Fibroblast of lung (primary cell): ENCODE data around the gene SCIN.

Experiments
- EZH2 ChIP-seq: IDR thresholded peaks from 2 replicates; pipeline ENCODE4 v1.5.1; 2012; ENCODE audit warnings: low read length, control low read depth, mild to moderate bottlenecking; ENCODE audit errors: missing control alignments
- TF ChIP-seq, protein P1 (sequence below), 2 donors: IDR thresholded peaks in 1 of 2; conservative IDR thresholded peaks in 1 of 2; 1 replicate in 1 of 2; 2 replicates in 1 of 2; pipeline ENCODE4 v1.5.1; 2011 to 2012; ENCODE audit warnings: low read length in 2 of 2, control low read depth in 1 of 2, inconsistent platforms in 1 of 2, low read depth in 1 of 2, mild to moderate bottlenecking in 1 of 2

DNA sequence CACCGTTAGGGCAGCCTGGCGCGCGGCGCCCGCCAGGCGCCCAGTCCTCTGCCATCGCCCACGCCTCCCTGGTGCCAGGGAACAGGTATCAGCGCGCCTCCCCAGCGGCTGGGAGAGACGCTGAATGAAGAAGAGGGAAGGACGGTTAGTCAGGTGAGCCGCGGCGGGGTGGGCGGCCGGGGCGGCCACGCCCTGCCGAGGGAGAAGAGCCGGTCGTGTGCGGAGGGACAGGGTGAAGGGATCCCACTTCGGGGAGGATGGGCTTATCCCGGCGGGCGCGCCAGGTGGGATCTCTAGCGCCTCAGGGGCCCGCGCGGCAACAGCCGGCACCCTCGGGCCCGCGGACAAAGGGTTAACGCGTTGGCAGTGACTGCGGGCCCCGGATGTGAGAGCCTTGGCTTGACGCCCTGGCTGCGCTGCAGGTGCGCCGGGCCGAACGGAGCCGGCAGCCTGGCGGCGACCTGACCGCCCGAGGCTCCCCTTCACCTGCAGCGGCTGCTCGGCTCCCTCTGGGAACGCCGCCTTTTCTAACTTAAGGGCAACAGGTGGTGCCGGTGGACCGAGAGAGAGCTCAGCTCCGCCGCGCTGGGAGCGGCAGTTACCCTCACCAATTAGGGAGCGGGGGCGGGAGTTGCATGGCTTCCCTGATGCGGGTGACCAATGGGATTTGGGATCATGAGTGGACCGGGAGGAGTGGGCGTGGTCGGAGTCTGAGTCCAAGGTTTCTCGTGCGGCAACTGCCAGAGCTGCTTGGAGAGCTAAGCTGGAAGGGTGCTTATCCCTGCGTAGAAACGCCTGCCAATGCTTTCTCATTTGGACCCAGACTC, 116.6 kb downstream of the SCIN start, which contains the start of gene ARL4A:
- TF ChIP-seq, protein P1, sequence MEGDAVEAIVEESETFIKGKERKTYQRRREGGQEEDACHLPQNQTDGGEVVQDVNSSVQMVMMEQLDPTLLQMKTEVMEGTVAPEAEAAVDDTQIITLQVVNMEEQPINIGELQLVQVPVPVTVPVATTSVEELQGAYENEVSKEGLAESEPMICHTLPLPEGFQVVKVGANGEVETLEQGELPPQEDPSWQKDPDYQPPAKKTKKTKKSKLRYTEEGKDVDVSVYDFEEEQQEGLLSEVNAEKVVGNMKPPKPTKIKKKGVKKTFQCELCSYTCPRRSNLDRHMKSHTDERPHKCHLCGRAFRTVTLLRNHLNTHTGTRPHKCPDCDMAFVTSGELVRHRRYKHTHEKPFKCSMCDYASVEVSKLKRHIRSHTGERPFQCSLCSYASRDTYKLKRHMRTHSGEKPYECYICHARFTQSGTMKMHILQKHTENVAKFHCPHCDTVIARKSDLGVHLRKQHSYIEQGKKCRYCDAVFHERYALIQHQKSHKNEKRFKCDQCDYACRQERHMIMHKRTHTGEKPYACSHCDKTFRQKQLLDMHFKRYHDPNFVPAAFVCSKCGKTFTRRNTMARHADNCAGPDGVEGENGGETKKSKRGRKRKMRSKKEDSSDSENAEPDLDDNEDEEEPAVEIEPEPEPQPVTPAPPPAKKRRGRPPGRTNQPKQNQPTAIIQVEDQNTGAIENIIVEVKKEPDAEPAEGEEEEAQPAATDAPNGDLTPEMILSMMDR (conservative IDR thresholded peaks at IDR 0.05 in 1 of 2, IDR thresholded peaks at IDR 0.05 in 1 of 2; ENCODE audit: low read depth in 1 of 2, low read length in 2 of 2), result peak; percentile 28 to 31
- no peak for TF ChIP-seq EZH2
